Brain microvascular endothelial cell (primary cell): Measurements from ENCODE around the gene CYP4X1.
A peak's percentile ranks its signal among the peaks of the same experiment; 100 is the strongest.
"Not testable (repeated sequence)": the region's sequence is repeated elsewhere in the genome, so short reads cannot be mapped to it uniquely, and the experiment has no call there.

Experiments used
- DNase-seq: peaks from one replicate; pipeline ENCODE4 v3.0.0-alpha.2; 2020
- H3K27ac ChIP-seq: fragments of 250-450 bp; sonication (Bioruptor Pico); 2 replicates; pipeline ENCODE4 v1.5.1; 2020; ENCODE audit warnings: mild to moderate bottlenecking, moderate library complexity
- H3K27me3 ChIP-seq: fragments of 250-450 bp; sonication (Bioruptor Pico); replicated peaks from 2 replicates; pipeline ENCODE4 v1.5.1; 2020; ENCODE audit warnings: mild to moderate bottlenecking
- H3K36me3 ChIP-seq: fragments of 250-450 bp; sonication (Bioruptor Pico); replicated peaks from 2 replicates; pipeline ENCODE4 v1.5.1; 2020; ENCODE audit warnings: mild to moderate bottlenecking
- H3K4me3 ChIP-seq: 2 replicates; pipeline ENCODE4 v1.5.1; 2011; ENCODE audit warnings: low read depth, mild to moderate bottlenecking, control low read depth, low read length, moderate library complexity
- CTCF ChIP-seq: IDR thresholded peaks from 2 replicates; pipeline ENCODE4 v1.5.1; 2011; ENCODE audit warnings: low read depth, mild to moderate bottlenecking, moderate library complexity, low read length, control low read depth, inconsistent platforms; ENCODE audit errors: missing control alignments
- in situ Hi-C: cut with HindIII; loops from 2 replicates; pipeline ENCODE4 v1.10.0; 2017; ENCODE audit warnings: low sequenced_read_pairs, low pct_ligation_motif_present

Gene CYP4X1

GRCh38 chr1:47023268-47024140, at the start of gene CYP4X1:
TSS of gene CYP4X1 (plus strand) at chr1:47023669. CDS start at chr1:47023818, 149 bp downstream.
- peak within 1 kb of the TSS; percentile 15 for H3K4me3 ChIP-seq
- TF ChIP-seq CTCF: no peak
- DNase-seq: no peak
- H3K27me3 ChIP-seq: peaks cover 13% of the 10 kb centered on the region
- in situ Hi-C loops: no loop called here
- H3K36me3 ChIP-seq: no peaks in the 10 kb centered on the region
- H3K27ac ChIP-seq: no peak within 1 kb of the TSS

GRCh38 chr1:46983166-46983829, 40.2 kb upstream of the CYP4X1 start:
- no peak for DNase-seq
- Histone ChIP-seq H3K4me3 (no peak overlapping the region), H3K27ac (no peak overlapping the region), H3K36me3 (no peaks in the 10 kb centered on the region), H3K27me3 (no peaks in the 10 kb centered on the region)
- in situ Hi-C loops: no loop called here
- no peak for TF ChIP-seq CTCF

GRCh38 chr1:46983830-46984586, 39.5 kb upstream of the CYP4X1 start:
- in situ Hi-C loops: no loop called here
- no peaks in the 10 kb centered on the region for H3K27me3 ChIP-seq
- no peak for DNase-seq
- no peak for TF ChIP-seq CTCF
- no peaks in the 10 kb centered on the region for H3K36me3 ChIP-seq
- H3K27ac ChIP-seq: no peak overlapping the region
- H3K4me3 ChIP-seq: no peak overlapping the region

GRCh38 chr1:46990541-46990940, 32.9 kb upstream of the CYP4X1 start:
- not testable (repeated sequence) for DNase-seq

GRCh38 chr1:46991083-46991923, 32.2 kb upstream of the CYP4X1 start:
- TF ChIP-seq CTCF: no peak
- DNase-seq: no peak
- H3K27ac ChIP-seq: no peak overlapping the region
- no peaks in the 10 kb centered on the region for H3K36me3 ChIP-seq
- in situ Hi-C loops: no loop called here
- no peaks in the 10 kb centered on the region for H3K27me3 ChIP-seq
- no peak overlapping the region for H3K4me3 ChIP-seq

More at GRCh38 chr1:46990541-46990940, 32.9 kb upstream of the CYP4X1 start:
- H3K4me3 ChIP-seq, H3K27me3 ChIP-seq, in situ Hi-C loops, H3K36me3 ChIP-seq, H3K27ac ChIP-seq: not testable (repeated sequence)
